Posterior cingulate gyrus (tissue), 11 donors: Measurements from ENCODE around the gene SEC14L3.
"Not testable (repeated sequence)": the region's sequence is repeated elsewhere in the genome, so short reads cannot be mapped to it uniquely, and the experiment has no call there.

Experiments used
- DNase-seq, 10 donors: peaks; one replicate each; pipeline versions ENCODE4 v3.0.0 to v3.0.0-alpha.2; 2020 to 2021; ENCODE audit warnings: mixed read lengths in 3 of 10
- intact Hi-C: fragments of 100-400 bp; cut with DNase I; formaldehyde crosslinking; loops from one replicate; pipeline ENCODE4 v1.15.1; 2023

Gene SEC14L3

GRCh38 chr22:30488121-30488520 lies 16.3 kb upstream of the SEC14L3 start:
- intact Hi-C loops: no loop called here

GRCh38 chr22:30486661-30487115 lies 14.9 kb upstream of the SEC14L3 start:
- peak in 1 of 10 donors; percentile 51 for DNase-seq
- intact Hi-C loops: no loop called here

More at GRCh38 chr22:30488121-30488520, 16.3 kb upstream of the SEC14L3 start:
- peak in 2 of 10 donors; percentile 24 to 39 for DNase-seq

GRCh38 chr22:30486118-30486517 lies 14.3 kb upstream of the SEC14L3 start:
- intact Hi-C loops: no loop called here
- peak in 1 of 10 donors; percentile 62 for DNase-seq

- DNase-seq: peak; percentile 23 to 94 (median 71)
- intact Hi-C loops: loop anchor here (1.0 kb wide), 1 partner anchor 94 kb away; no protein-coding TSS in a partner anchor
Observed at GRCh38 chr22:30485362-30485988, 13.7 kb upstream of the SEC14L3 start.

- no peak for DNase-seq
- intact Hi-C loops: no loop called here
Observed at GRCh38 chr22:30483169-30483568, 11.4 kb upstream of the SEC14L3 start.

- peak in 2 of 10 donors; percentile 45 to 66 for DNase-seq
Observed at GRCh38 chr22:30481711-30482110, 9.9 kb upstream of the SEC14L3 start.

GRCh38 chr22:30479981-30480380 lies 8.2 kb upstream of the SEC14L3 start:
- no peak for DNase-seq
- intact Hi-C loops: no loop called here

More at GRCh38 chr22:30481711-30482110, 9.9 kb upstream of the SEC14L3 start:
- intact Hi-C loops: no loop called here

- intact Hi-C loops: no loop called here
- peak in 1 of 10 donors; percentile 25 for DNase-seq
Observed at GRCh38 chr22:30474683-30475424, 3.0 kb upstream of the SEC14L3 start.

- DNase-seq: peak in 1 of 10 donors; percentile 30
- intact Hi-C loops: no loop called here
Observed at GRCh38 chr22:30474121-30474520, 2.3 kb upstream of the SEC14L3 start.

GRCh38 chr22:30472994-30473720 lies 1.3 kb upstream of the SEC14L3 start:
- DNase-seq: peak in 1 of 10 donors; percentile 9
- intact Hi-C loops: no loop called here

- DNase-seq: no peak
- intact Hi-C loops: no loop called here
Observed at GRCh38 chr22:30470655-30471054, 1.2 kb downstream of the SEC14L3 start.

- DNase-seq: no peak
- intact Hi-C loops: no loop called here
Observed at GRCh38 chr22:30469165-30469564, 2.7 kb downstream of the SEC14L3 start.

- DNase-seq, intact Hi-C loops: not testable (repeated sequence)
Observed at GRCh38 chr22:30460555-30460954, 11.3 kb downstream of the SEC14L3 start.

- intact Hi-C loops: no loop called here
- peak in 1 of 10 donors; percentile 62 for DNase-seq
Observed at GRCh38 chr22:30460147-30460546, 11.7 kb downstream of the SEC14L3 start.

GRCh38 chr22:30459181-30460052 lies 12.4 kb downstream of the SEC14L3 start:
- DNase-seq: no peak
- intact Hi-C loops: no loop called here

GRCh38 chr22:30457981-30458380 lies 13.8 kb downstream of the SEC14L3 start:
- intact Hi-C loops: no loop called here
- DNase-seq: peak in 3 of 10 donors; percentile 36 to 87 (median 40)

- intact Hi-C loops: no loop called here
- peak in 1 of 10 donors; percentile 55 for DNase-seq
Observed at GRCh38 chr22:30455075-30455840, 16.6 kb downstream of the SEC14L3 start.

- intact Hi-C loops: no loop called here
- DNase-seq: peak in 1 of 10 donors; percentile 50
Observed at GRCh38 chr22:30453731-30454510, 17.9 kb downstream of the SEC14L3 start.
